GM12878 (cell line): ENCODE data around the gene KRT6C. TPM values are rescaled to one million over a fixed set of nuclear protein-coding genes. Genes with fewer than 3 reads are reported as not detected.

Experiments used
- ATAC-seq: fragments of 200-7000 bp; cut with Tn5 transposase; 3 replicates; pipeline ENCODE4 v1.9.1; 2020; ENCODE audit warnings: mild to moderate bottlenecking, moderate library complexity
- BruUV-seq: library from RNA; stranded (reverse); fragments of 400-500 nt; replicated peaks from 2 replicates; lab custom pipeline; 2021; lab: Mats Ljungman, UMichigan
- CTCF ChIA-PET: fragments of 300-600 bp; sonication (Branson Sonifier 250); formaldehyde crosslinking; extraction: SDS; loops from one replicate; lab custom pipeline; 2021; ENCODE audit warnings: inconsistent platforms; lab: Yijun Ruan, JAX
- POLR2A ChIA-PET: fragments of 350-600 bp; formaldehyde crosslinking; extraction: SDS; loops from one replicate; lab custom pipeline; 2021; ENCODE audit warnings: inconsistent platforms; lab: Charles Lee
- RAD21 ChIA-PET: fragments of 300-600 bp; sonication (Branson Sonifier 250); formaldehyde crosslinking; loops from one replicate; lab custom pipeline; 2023; ENCODE audit warnings: antibody characterized with exemption; ENCODE audit not compliant: unreplicated experiment; lab: Charles Lee
- SMC1A ChIA-PET: fragments of 300-600 bp; sonication (Branson Sonifier 250); formaldehyde crosslinking; loops from one replicate; lab custom pipeline; 2023; ENCODE audit not compliant: unreplicated experiment, uncharacterized antibody; lab: Charles Lee
- DNase-seq: peaks from one replicate; pipeline ENCODE4 v3.0.0-alpha.2; 2011; ENCODE audit warnings: low read depth, low spot score
- FAIRE-seq: peaks from 3 replicates; lab custom pipeline; 2011; peaks lifted over from hg19 to GRCh38; lab: Jason Lieb, UNC
- H2AFZ ChIP-seq: 2 replicates; pipeline ENCODE4 v1.6.0; 2011; ENCODE audit warnings: low read depth, low read length, control low read depth; ENCODE audit not compliant: control insufficient read depth
- H3K27ac ChIP-seq: 2 replicates; pipeline ENCODE4 v1.5.1; 2011; ENCODE audit warnings: control low read depth; ENCODE audit not compliant: control insufficient read depth, insufficient read depth
- H3K27me3 ChIP-seq, 2 experiments: replicated peaks in 1 of 2; 2 replicates each; pipeline versions ENCODE4 v1.6.0 to v1.6.1; 2011; ENCODE audit warnings: low read length in 1 of 2; ENCODE audit not compliant: control insufficient read depth in 2 of 2, insufficient read depth in 2 of 2
- H3K36me3 ChIP-seq, 2 experiments: 2 replicates each; pipeline ENCODE4 v1.5.1; 2011; ENCODE audit warnings: low read length in 1 of 2; ENCODE audit not compliant: control insufficient read depth in 2 of 2, insufficient read depth in 2 of 2
- H3K4me1 ChIP-seq: 2 replicates; pipeline ENCODE4 v1.6.1; 2011; ENCODE audit warnings: mild to moderate bottlenecking, low read length, moderate library complexity, mixed read lengths; ENCODE audit not compliant: control insufficient read depth, insufficient read depth
- H3K4me2 ChIP-seq: 2 replicates; pipeline ENCODE4 v1.6.0; 2011; ENCODE audit warnings: control low read depth; ENCODE audit not compliant: control insufficient read depth, insufficient read depth
- H3K4me3 ChIP-seq: fragments of 200-600 bp; sonication (generic); 2 replicates; pipeline ENCODE4 v1.5.1; 2016
- H3K79me2 ChIP-seq: 2 replicates; pipeline ENCODE4 v1.6.0; 2011; ENCODE audit warnings: low read length; ENCODE audit not compliant: control insufficient read depth, insufficient read depth
- H3K9ac ChIP-seq: 2 replicates; pipeline ENCODE4 v1.8.0; 2011; ENCODE audit warnings: low read length, control low read depth, mixed read lengths; ENCODE audit not compliant: control insufficient read depth, insufficient read depth
- H3K9me3 ChIP-seq: replicated peaks from 3 replicates; pipeline ENCODE4 v1.5.1; 2011; ENCODE audit warnings: mild to moderate bottlenecking, low read length; ENCODE audit not compliant: control insufficient read depth, insufficient read depth
- H4K20me1 ChIP-seq: 2 replicates; pipeline ENCODE4 v1.6.0; 2011; ENCODE audit not compliant: control insufficient read depth, insufficient read depth
- EP300 ChIP-seq, 2 experiments: fragments of 150-350 bp in 1 of 2; IDR thresholded peaks; 2 replicates each; pipeline ENCODE4 v1.6.1; 2011 to 2012; ENCODE audit warnings: low read depth in 2 of 2, low read length in 2 of 2, borderline replicate concordance in 1 of 2, improper control_type of control experiment in 1 of 2, inconsistent platforms in 1 of 2; ENCODE audit not compliant: control insufficient read depth in 1 of 2
- NFYA ChIP-seq: IDR thresholded peaks from 2 replicates; pipeline ENCODE4 v1.6.1; 2011; ENCODE audit warnings: low read depth, mild to moderate bottlenecking, low read length, improper control_type of control experiment, borderline replicate concordance
- PRDM15 ChIP-seq: fragments of 450-650 bp; formaldehyde crosslinking; IDR thresholded peaks from 2 replicates; pipeline ENCODE4 v1.4.0; 2020; ENCODE audit warnings: mild to moderate bottlenecking, moderate library complexity
- RELA ChIP-seq: fragments of 450-650 bp; IDR thresholded peaks from 2 replicates; pipeline ENCODE4 v1.8.0; 2014; ENCODE audit warnings: borderline replicate concordance; ENCODE audit not compliant: partially characterized antibody
- REST ChIP-seq: IDR thresholded peaks from 2 replicates; pipeline ENCODE4 v1.6.1; 2012; ENCODE audit warnings: mild to moderate bottlenecking, low read depth, low read length
- SKIL ChIP-seq: fragments of 450-650 bp; IDR thresholded peaks from 2 replicates; pipeline ENCODE4 v1.6.1; 2017; ENCODE audit warnings: mild to moderate bottlenecking, low read depth, inconsistent platforms; ENCODE audit not compliant: poor library complexity, severe bottlenecking
- ZBTB40 ChIP-seq: fragments of 450-650 bp; IDR thresholded peaks from 2 replicates; pipeline ENCODE4 v1.6.1; 2016; ENCODE audit warnings: mild to moderate bottlenecking, moderate library complexity, borderline replicate concordance
- WGBS: methylation state at CpG from one replicate; pipeline ENCODE4 v1.1.6; 2016; ENCODE audit warnings: low lambda C conversion rate; ENCODE audit not compliant: insufficient replicate concordance, insufficient coverage; ENCODE audit errors: missing lambda C conversion rate; 5-methylcytosine and 5-hydroxymethylcytosine counted together
- in situ Hi-C: fragments of 300-500 bp; cut with MboI; formaldehyde crosslinking; loops from 9 replicates; pipeline ENCODE4 v1.14.3; 2018; ENCODE audit warnings: mixed read lengths
- intact Hi-C: fragments of 100-400 bp; cut with micrococcal nuclease; formaldehyde crosslinking; loops from one replicate; pipeline ENCODE4 v1.14.2; 2022; ENCODE audit not compliant: unreplicated experiment
- polyA plus RNA-seq, 11 experiments: library from polyadenylated mRNA; depleted of rRNA in 4 of 11; unstranded in 6 of 11; stranded (reverse) in 5 of 11; fragments of >200 nt; fragmentation: Nextera tagmentation in 4 of 11; fragmentation: Illumina TruSeq in 1 of 11; extraction: Ambion mirVana in 4 of 11; extraction: Trizol in 1 of 11; gene quantifications; 1 replicate in 1 of 11; 2 replicates in 10 of 11; pipeline versions ENCODE4 v1.2.1 to v1.2.3, GENCODE V29; 2011 to 2016; ENCODE audit warnings: inconsistent platforms in 2 of 11, missing spikeins in 2 of 11, low read depth in 1 of 11
- total RNA-seq, 4 experiments: library from RNA; depleted of rRNA in 3 of 4; stranded (reverse); fragments of >200 nt in 3 of 4; fragmentation: Illumina TruSeq in 1 of 4; extraction: Trizol in 1 of 4; gene quantifications; 2 replicates each; pipeline versions ENCODE4 v1.2.1 to v1.2.3, GENCODE V29; 2013 to 2021

KRT6C gene
- total and polyA plus RNA-seq, 10 of the 15 experiments (the other 5 are each of a cell fraction or from before 2014, with no cell fraction given): not detected

- Histone ChIP-seq H3K36me3 (no peaks in the 10 kb centered on the region), H3K9ac (no peak overlapping the region), H4K20me1 (no peaks in the 10 kb centered on the region), H3K4me1 (no peaks in the 10 kb centered on the region), H3K27ac (no peak overlapping the region), H3K79me2 (no peaks in the 10 kb centered on the region), H3K27me3 (peaks cover 0 to 2% of the 10 kb centered on the region in 2 experiments; a peak in 1 of 4 replicates), H3K9me3 (no peaks in the 10 kb centered on the region), H3K4me2 (no peak overlapping the region), H2AFZ (no peak overlapping the region), H3K4me3 (no peak overlapping the region)
- ATAC-seq (no peak), FAIRE-seq (no peak), DNase-seq (no peak)
- RAD21 ChIA-PET: no interaction called here
- in situ Hi-C loops (no loop called here), intact Hi-C loops (no loop called here)
- no TSS peak for BruUV-seq
- CTCF ChIA-PET: no interaction called here
- SMC1A ChIA-PET: interaction anchor here (1.2 to 1.4 kb wide), 2 partner anchors 10 to 15 kb away, joined by 3 to 4 read pairs; no protein-coding TSS in a partner anchor
- POLR2A ChIA-PET: no interaction called here
- 49% methylated on average over 14 of the region's 14 CpGs for WGBS
- TF ChIP-seq EP300 (IDR thresholded peaks at IDR 0.05; ENCODE audit: borderline replicate concordance in 1 of 2, control insufficient read depth in 1 of 2, low read depth in 2 of 2, low read length in 2 of 2) (no peak), ZBTB40 (no peak), NFYA (no peak), SKIL (no peak), REST (no peak), RELA (no peak), PRDM15 (CRISPR knock-in tag) (no peak)
Observed at GRCh38 chr12:52517005-52517835, 43.6 kb upstream of the KRT6C start.
